Measurements from ENCODE around the gene KDM4C.

Gene KDM4C

DNA sequence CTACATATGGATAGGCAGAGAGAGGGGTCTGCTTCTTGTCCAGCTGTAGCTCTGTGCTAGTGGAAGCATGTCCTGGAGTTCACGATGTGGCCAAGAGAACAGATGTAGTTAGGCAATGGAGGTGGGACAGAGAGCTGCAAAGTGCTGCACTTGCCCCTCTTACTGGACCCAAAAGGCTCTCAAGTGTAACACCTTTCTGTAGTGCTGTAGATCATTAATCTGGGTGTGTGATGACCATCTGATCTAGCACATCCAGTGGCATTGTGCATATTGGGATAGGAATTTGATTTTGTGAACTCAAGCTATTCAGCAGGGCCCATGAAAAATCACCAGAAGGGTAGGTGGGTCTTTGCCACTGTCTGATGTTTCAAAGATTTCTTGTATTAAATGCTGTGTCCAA is 151.4 kb downstream of the KDM4C start:
- no peak for DNase-seq

DNA sequence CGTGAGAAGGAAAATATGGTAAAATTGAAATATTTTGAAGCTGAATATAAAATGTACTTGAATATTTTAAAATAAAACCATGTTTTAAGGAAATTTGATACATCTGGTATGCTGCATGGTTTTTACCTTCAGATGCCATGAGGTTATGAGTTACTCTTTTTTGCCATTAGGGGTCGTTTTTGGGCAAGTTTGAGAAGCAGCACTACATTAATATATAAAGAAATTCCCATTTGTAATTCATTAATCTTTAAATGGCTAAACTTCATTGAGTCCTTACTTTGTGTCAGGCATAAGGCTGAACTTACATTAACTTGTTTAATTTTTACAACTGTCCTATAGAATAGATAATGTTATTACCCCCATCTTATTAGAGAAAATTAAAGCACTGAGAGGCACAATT is 152.3 kb downstream of the KDM4C start:
- DNase-seq: no peak

DNA sequence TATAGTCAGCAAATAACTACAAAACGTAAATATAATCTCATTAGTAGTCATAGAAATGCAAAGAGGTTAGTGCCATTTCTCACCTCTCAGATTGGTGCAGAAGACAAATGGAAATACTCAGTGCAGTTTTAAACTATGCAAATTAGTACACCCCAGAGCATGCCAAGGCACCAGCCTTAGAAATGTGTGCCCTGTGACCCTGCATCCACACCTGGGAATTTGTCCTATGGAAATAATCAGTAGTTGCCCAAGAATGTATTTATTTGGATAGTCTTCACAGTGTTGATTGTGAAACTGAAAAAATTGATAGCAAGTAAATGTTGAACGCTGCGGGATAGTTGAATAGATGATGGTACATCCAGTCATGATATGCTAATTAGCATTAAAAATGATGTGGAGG is 152.7 kb downstream of the KDM4C start:
- no peak for DNase-seq

DNA sequence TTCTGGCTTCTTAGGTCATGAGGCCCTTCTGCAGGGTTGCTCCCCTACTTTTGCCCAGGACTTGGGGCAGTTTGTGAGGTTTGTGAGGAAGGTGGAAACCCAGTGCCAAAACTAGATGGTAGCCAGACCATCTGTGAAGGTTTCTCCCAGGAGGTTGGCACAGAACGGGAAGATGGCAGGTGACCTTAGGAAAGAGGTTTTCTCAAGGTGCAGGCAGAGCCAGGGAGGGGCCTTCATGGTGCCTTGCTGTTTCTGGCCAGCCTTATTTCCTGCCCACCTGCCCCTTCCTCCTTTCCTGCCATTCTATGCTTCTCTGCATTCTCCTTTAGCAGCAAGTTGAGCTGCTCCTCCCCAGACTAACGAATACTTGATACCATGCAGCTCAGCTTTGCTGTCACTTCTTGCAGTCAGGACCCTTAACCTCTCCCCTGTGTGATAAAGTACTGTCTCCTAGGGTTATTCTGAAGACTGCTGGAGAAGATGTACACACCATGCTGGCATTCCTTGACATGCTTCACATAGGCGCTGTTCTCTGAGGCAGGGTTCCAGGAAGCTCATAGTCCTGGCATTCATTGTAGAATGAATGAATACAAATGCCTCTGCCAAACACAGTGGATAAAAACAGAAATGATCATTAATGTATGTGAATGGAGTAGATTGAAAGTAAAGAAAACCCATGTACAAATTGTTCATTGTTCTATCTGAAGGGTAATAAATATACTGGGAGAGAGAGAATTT is 154.3 kb downstream of the KDM4C start:
- DNase-seq: no peak

DNA sequence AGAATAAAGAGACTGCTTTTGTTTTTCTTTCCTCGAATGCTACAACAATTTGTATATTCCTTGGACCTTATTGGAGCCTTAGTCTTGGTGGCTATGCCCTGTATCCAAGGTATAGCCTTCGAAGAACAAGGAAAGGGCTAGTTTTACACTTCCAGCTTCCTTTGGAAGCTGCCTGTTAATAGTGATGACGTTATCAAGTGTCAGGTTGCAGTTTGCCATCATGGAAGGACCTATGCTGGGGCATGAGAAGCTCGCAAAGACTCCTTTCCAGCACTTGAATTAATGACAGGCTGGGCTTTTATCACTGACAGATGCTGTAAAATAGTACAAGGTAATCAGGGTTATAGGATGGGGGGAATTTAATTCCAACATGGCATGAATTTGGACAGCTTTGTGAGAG is 157.9 kb downstream of the KDM4C start:
- DNase-seq: no peak

DNA sequence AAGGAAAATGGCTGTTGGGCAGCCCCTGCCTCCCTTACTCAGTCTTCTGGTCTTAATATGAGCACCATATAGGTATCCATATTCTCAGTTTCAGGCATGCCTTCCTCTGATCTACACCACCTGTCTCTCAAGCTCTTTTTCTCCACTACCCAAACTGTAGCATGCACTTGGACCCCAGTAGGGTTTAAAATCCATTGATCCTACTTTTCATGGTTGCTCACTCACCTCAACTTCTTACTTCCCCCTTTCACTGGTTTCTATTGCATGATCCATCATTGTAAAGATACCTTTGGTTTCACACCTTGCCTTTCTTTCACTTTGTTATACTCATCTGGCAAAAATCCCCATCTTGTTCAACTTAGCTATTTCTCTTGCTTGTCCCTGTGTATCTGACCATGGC is 159.4 kb downstream of the KDM4C start:
- DNase-seq: no peak

DNA sequence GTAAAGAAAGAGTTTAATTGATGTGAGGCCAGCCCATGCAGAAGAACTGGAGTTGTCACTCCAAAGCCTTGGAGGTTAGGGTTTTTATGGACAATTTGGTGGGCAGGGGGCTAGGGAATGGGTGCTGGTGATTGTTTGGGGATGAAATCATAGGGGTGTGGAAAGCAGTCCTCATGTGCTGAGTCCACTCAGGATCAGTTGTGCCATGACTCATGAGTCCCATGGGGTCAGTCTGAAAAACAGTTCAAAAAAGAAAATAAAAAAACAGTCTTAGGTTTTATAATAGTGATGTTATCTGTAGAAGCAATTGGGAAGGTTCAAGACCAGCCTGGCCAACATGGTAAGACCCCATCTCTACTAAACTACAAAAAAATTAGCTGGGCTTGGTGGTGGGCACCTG is 162.3 kb downstream of the KDM4C start:
- no peak for DNase-seq

DNA sequence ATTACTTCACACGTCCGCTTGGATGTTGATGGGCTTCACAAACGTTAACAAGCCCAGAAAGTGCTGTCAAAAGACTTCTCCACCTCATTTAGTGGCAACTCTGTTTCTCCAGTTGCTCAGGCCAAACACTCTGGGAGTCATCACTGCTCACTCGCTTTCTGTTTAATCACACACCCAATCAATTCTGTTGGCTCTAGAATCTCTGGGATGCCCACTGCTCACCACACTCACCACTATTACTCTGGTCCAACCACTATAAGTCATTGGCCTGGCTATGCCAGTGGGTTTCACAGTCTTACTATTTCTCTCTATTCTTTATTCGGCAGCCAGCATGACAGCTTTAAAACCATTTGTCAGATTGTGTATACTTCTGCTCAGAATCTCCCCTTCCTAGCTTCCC is 163.5 kb downstream of the KDM4C start:
- DNase-seq: no peak

DNA sequence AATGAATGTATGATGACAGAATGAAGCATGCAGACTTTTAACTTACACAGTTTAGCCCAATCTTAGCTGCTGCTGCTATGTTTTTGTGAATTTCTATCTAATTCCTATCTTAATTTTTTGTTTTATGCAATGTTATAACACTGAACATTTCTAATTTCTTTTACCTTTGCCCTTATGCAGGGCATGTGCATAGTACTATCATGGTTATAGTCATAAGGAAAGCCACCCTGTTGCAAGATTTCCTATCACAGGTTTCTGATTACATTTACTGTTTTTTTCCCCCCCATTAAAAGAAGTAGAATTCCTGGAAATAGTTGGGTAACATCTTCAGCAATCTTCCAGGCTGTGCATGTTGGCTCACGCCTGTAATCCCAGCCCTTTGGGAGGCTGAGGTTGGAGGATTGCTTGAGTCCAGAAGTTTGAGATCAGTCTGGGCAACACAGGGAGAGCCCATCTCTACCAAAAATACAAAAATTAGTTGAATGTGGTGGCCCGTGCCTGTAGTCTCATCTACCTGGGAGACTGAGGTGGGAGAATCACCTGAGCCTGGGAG is 164.4 kb downstream of the KDM4C start:
- DNase-seq: no peak

DNA sequence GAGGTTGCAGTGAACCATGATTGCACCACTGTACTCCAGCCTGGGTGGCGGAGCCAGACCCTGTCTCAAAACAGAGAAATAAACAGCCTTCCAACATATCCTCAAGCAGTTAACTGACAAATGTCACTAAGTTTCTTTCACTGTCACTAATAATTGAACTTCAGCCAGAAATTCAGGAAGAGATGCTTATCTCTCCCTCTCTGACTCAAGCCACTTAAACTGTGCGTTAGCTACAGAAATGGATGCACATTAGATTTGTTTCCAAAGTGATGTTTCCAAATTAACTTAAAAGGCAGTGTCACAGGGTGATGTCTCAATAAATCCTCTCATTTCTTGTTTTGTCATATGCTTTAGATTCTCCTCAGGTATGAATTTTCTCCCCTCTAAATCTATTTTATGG is 164.9 kb downstream of the KDM4C start:
- DNase-seq: no peak

DNA sequence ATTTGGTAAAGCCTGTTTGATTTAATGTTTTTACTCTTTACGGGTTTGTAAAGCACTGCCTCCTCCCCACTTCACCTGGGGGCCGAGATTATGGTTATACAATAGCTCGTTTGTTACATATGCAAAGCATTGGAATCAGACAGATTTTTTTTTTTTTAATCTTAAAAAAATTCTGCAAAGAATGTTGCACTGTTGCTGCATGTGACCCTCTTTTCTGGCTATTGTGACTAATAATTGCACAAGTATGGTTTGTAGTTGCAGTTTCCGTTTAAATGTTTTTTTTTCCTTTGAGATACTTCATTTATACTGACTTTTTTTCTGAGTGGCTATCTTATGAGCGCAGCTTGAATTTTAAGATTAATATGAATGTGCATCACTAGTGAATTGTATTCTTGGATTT is 165.3 kb downstream of the KDM4C start:
- DNase-seq: no peak

DNA sequence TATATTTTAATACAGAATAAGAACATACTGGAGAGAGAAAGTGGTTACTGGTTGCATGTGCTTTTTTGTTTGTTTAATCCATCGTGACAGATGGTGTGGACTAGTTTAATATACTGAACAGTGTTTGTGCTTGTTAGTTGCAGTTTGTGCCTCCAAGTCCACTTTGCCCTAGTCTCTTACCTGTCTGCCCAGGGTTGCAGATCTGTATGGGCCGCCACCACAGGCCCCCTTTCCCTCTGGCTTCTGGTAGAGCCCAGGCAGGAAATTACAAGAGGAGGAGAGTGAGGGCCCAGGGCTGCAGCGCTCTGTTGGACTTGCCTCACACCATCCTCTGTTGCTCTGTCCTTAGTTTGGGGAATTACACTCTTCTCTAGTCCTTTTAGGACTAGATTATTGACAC is 166.4 kb downstream of the KDM4C start:
- no peak for DNase-seq

DNA sequence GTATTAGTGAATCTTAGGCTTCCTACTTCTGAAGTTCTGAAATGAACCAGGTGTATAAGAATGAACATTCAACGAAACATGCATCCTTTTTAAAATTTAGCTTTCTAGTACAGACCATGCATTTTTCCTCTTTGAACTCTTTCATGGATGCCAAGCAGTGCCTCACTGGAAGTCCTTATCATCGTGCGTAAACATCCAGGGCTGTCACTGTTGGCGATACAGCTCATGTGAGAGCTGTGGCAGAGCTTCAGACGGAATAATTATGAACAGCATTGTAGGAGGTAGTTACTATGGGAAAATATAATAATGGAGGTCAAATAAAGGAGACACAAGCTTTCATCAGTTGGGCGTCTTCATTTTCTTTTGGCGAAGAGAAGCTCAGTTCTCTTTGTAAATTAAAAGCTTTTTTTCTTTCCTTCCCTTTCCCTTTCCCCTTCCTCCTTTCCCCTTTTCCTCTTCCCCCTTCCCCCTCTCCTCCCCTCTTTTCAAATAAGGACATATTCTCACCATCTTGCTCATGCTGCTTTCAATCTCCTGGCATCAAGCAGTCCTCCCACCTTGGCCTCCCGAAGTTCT is 167.3 kb downstream of the KDM4C start:
- no peak for DNase-seq

DNA sequence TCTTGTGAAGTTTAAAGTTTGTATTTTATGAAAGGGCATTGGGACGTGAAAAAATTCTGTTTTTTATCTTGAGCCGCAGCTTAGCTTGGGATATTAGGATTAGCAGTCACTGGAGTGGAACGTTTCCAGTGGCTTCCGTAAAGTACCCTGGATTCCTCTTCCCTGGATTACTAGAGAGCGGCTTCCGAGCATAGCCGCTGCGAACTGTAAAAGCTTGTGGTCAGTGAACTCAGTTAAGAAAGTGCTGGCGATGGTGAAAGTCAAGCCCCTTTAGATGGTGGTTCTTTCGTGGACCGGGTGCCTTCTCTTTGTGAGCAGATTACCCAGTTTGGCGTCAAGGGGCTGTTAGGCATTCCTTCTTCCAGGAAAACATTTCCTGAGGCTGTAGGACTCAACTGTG is 168.1 kb downstream of the KDM4C start:
- no peak for DNase-seq

DNA sequence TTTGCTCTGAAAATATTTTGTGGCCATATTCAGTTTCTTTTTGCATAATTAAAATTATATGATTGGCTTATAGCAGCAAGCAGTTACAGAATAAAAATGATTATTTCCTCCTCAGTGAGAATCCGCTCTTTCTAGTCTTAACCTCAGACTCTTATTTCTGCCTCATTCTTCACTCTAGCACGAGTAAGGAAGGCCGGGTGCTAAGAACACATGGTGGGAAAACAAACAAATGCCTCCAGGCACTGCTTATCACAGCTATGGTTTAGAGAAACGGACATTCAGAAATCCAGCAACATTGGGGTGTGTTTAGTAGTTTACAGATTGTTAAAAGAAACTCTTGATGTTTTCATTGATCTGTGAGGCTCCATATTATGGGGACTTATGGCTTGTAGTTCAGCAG is 168.7 kb downstream of the KDM4C start:
- DNase-seq: no peak

DNA sequence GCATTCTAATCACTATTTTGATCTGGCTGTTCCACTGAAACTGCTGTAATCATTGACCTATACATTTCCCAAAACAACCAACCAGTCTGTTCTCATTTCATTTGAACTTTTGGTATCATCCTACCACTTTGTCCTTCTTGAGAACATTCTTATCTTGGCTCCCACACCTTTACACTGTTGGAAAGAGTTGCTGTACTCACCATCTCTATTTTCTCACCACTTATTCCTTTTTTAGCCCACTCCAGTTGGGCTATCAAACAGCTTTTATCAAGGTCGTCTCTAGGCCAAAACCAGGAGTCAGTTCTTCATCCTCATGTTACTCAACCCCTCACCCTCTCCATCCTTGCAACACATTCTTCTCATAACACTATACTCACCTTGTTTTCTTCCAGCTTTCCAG is 170.1 kb downstream of the KDM4C start:
- DNase-seq: no peak

DNA sequence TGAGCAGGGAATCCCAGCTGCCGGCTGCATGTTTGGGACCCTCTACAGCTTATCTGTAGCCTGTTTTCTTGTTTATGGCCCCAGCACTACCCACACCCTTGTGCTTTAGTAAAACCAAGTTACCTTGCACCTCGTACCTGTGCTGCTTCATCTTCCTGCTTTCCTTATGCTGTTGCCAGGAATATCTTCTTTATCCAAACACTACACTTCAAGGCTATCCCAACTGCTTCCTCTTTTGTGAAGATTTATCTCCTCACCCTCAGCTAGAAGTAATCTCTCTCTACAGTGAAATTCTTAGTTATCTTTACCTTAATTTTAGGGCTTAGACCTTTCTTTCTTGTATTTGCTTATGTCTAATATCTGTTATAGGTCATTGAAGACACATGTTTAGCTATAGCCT is 171.1 kb downstream of the KDM4C start:
- DNase-seq: no peak

DNA sequence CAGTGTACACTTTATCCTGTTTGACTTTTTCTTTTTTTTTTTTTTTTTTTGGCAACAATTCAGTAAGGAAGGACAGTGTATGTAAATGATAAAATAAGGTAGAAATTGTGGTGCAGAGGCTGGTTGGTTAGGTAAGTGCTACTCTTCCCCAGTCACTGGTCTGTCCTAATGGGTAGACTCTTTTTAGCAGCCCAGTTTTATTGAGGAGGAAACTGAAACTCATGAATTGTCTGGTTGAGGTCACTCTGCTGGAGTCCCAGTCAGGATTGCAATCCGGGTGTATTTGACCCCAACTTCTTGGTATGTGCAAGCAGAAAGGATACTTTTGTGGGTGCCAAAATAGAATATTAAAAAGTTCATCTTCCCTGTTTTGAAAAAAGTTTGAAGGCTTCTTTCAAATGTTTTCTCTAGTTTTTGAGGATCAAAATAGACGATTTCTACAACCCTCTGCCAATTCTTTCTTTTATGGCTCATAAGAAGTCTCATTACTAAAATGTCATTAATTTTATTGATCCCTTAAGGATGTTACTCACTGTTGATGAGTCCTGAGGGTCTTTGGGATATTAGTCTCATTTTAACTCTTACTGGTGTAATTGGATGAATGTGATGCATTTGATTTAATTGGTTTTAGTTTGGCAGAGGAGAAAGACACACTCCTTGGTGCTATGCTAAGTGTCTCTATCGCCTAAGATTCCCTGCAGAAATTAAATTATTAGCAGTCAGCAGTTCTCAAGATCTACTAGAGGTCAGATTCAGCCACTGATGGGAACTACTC is 171.9 kb downstream of the KDM4C start:
- DNase-seq: no peak

DNA sequence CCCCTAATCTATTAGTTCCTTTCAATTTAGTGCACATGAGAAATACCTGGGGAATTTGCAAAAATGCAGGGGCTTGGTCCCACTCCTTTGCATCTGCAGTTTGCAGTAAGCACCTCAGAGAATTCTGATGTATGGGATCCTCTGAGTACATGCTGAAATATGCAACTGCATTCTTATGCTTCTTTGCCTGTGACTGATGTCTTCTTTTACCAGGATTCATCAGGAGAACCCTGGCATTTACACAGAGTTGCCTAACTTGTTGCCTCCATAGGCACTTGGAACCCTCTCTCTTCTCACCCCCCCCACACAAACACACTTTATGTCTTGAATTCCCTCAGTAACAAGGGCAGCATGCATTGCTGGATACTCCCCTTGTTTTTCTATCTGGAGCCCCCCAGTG is 173.1 kb downstream of the KDM4C start:
- DNase-seq: no peak

DNA sequence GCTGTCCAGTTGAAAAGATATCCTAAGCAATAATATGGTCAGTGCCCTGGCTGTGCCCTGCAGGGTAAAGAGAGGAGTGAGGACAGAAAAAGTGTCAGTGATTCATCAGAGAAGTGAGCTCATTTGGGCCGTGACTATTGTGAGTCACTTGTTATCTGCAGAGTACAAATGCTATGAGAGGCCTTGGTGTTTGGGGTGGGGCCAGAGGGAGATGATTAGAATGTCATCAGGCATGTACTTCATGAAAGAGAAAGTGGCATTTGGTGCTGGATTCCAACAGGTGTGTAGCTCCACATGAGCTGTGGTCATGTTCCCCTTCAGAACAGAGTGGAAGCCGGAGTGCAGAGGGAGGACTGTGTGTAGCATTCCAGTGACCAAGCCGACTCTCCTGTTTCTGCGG is 174.1 kb downstream of the KDM4C start:
- no peak for DNase-seq

DNA sequence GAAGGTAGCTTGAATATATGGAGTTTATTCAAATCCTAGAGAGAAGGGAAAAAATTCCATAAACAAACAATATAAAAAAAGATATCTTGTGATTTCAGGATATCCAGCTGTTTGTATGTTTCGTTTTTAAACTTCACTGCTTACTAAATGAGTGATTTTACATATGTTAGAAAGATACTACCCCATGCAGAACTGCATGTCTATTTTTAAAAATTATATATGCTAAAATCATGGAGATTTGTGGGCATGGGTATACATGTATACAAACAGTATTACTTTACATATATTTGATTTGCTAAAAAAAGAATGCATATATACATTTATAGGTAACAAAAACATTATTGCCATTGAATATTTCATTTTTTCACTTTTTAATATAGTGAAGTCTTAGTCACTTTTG is 178.3 kb downstream of the KDM4C start:
- no peak for DNase-seq

DNA sequence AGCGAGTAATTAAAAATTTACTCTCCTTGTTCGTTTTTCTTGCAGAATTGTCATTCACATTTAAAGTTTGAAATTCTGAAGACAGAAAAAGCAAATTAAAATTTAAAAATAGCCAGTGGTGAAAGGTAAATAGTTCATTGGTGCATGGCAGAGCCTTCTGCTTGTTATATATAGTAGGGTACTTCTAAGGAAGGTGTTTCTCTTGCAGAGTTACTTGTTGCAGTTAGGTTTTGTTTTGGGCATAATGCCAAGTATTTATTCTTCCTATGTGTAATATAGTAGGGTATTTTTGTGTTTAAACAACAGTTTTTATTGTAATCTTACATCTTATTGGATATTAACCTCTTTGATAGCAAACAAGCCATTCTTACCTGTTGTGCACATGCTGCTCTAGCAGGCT is 179.4 kb downstream of the KDM4C start:
- no peak for DNase-seq

DNA sequence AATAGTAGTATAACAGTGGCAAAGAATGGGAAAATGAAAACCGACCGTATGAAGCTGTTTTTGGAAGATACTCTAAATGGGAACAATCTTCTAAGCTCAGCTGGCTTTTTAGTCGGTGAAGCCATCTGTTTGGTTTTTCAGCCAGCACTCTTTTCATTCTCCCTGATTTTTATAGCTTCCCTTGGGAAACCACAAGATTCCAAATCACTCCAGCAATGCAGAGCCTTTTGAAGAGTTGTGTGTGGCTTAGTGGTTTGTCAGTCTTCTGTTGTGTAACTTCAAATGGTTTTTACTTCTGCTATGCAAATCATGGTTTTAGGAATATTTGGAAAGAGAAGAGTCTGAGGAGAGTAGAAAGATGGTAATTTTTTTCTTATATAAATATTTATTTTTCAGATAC is 180.7 kb downstream of the KDM4C start:
- no peak for DNase-seq

DNA sequence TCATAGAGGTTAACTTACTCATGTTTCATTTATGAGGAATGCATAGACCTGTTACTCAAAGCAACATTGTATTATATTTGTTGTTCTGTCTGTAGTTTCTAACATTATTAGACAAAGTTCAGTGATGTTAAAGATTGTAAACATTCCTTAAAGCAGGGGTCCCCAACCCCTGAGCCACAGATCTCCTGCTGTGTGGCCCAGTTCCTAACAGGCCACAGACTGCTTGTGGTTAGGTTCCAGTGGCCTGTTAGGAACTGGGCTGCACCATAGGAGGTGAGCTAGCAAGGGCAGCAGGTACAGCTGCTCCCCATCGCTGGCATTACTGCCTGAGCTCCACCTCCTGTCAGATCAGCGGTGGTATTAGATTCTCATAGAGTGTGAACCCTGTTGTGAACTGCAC is 181.1 kb downstream of the KDM4C start:
- DNase-seq: no peak

All from activated CD8-positive, alpha-beta memory T cell treated with anti-CD3 and anti-CD28 coated beads, Interleukin-2, amount 50 U/mL, for 48 hours (primary cell).